Transverse colon (tissue), 4 donors: ENCODE results near the gene KATNB1. TPM values are rescaled to one million over a fixed set of nuclear protein-coding genes. Genes with fewer than 3 reads are reported as not detected.

Experiments used
- DNase-seq: peaks from one replicate; pipeline ENCODE4 v3.0.0-alpha.2; 2019
- H3K27ac ChIP-seq, 4 donors: fragments of 200-600 bp; sonication (generic); 2 replicates each; pipeline ENCODE4 v1.5.1; 2016 to 2018; ENCODE audit warnings: inconsistent platforms in 4 of 4
- H3K27me3 ChIP-seq: fragments of 200-600 bp; sonication (generic); 2 replicates; pipeline ENCODE4 v1.5.1; 2017; ENCODE audit warnings: inconsistent platforms
- H3K36me3 ChIP-seq, 4 donors: fragments of 200-600 bp; sonication (generic); 2 replicates each; pipeline ENCODE4 v1.5.1; 2017 to 2019; ENCODE audit warnings: inconsistent platforms in 4 of 4
- H3K4me1 ChIP-seq, 4 donors: fragments of 200-600 bp; sonication (generic); 2 replicates each; pipeline ENCODE4 v1.5.1; 2017 to 2020; ENCODE audit warnings: inconsistent platforms in 4 of 4
- H3K4me3 ChIP-seq, 4 donors: fragments of 200-600 bp; sonication (generic); 1 replicate in 1 of 4; 2 replicates in 3 of 4; pipeline versions ENCODE4 v1.5.1 to v1.6.1; 2017 to 2019; ENCODE audit warnings: inconsistent platforms in 4 of 4
- H3K9me3 ChIP-seq, 2 donors: fragments of 200-600 bp; sonication (generic); 2 replicates each; pipeline ENCODE4 v1.5.1; 2017 to 2019; ENCODE audit warnings: inconsistent platforms in 2 of 2
- EP300 ChIP-seq: sonication (generic); formaldehyde crosslinking; IDR thresholded peaks from one replicate; pipeline ENCODE4 v1.6.1; 2017; ENCODE audit warnings: antibody characterized with exemption, low read depth
- POLR2A ChIP-seq: fragments of 450-650 bp; IDR thresholded peaks from one replicate; pipeline ENCODE4 v1.6.1; 2016; ENCODE audit warnings: antibody characterized with exemption, mild to moderate bottlenecking, moderate library complexity
- POLR2AphosphoS5 ChIP-seq, 3 donors: sonication (generic); formaldehyde crosslinking; IDR thresholded peaks; one replicate each; pipeline ENCODE4 v1.6.1; 2016; ENCODE audit warnings: antibody characterized with exemption in 3 of 3
- WGBS, 2 donors: methylation state at CpG; one replicate each; pipeline ENCODE4 v1.1.5; 2018; ENCODE audit warnings: low coverage in 1 of 2; 5-methylcytosine and 5-hydroxymethylcytosine counted together
- in situ Hi-C, 4 donors: fragments of 200-750 bp; cut with MboI; loops; one replicate each; pipeline versions ENCODE4 v1.15.0 to v1.15.1; 2017; ENCODE audit warnings: low sequenced_read_pairs in 3 of 4, low pct_ligation_motif_present in 1 of 4, low pct_unique_long_range_greater_than_20kb in 1 of 4
- intact Hi-C: fragments of 100-400 bp; cut with DNase I; formaldehyde crosslinking; loops from one replicate; pipeline ENCODE4 v1.15.1; 2023; ENCODE audit warnings: low total_unique reads
- total RNA-seq, 4 donors: library from RNA; depleted of rRNA; stranded (reverse); fragments of >200 nt; gene quantifications; one replicate each; pipeline ENCODE4 v1.1.0, GENCODE V29; 2016
- TF ChIP-seq, protein P1 (sequence below), 5 experiments: fragments of 200-600 bp in 3 of 5; fragments of 450-650 bp in 2 of 5; sonication (generic) in 3 of 5; IDR thresholded peaks; 1 replicate in 2 of 5; 2 replicates in 3 of 5; pipeline ENCODE4 v1.5.1; 2016 to 2017; ENCODE audit warnings: antibody characterized with exemption in 5 of 5, inconsistent platforms in 3 of 5, mild to moderate bottlenecking in 2 of 5, moderate library complexity in 1 of 5

Gene KATNB1
- total RNA-seq, 4 donors from 2014 or later, result 11.3 to 28.4 (median 22.3) TPM

DNA sequence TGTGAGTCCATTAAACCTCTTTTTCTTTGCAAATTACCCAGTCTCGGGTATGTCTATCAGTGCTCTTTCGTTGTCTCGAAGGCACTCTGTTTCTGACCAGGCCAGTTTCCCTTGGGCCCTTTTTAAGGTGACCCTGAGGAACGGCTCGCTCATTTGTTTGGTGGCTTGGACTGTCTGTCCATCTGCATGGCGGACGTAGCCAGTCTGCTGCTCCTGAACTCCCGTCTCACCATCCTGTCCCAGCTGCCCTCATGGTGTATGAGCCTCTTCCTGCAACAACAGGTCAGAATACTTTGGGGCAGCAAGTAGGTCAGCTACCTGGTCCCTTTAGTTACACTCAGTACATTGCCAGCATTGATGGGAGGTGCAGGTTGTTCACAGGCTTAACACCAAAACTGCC lies 22.0 kb upstream of the KATNB1 start:
- WGBS, 2 donors, result 81 to 88% methylated on average over 3 to 8 of the region's 8 CpGs
- intact Hi-C loops (no loop called here), in situ Hi-C loops (no loop called here)
- no peak for TF ChIP-seq POLR2AphosphoS5 (IDR thresholded peaks at IDR 0.05)
- no peak for TF ChIP-seq EP300
- TF ChIP-seq, protein P1, sequence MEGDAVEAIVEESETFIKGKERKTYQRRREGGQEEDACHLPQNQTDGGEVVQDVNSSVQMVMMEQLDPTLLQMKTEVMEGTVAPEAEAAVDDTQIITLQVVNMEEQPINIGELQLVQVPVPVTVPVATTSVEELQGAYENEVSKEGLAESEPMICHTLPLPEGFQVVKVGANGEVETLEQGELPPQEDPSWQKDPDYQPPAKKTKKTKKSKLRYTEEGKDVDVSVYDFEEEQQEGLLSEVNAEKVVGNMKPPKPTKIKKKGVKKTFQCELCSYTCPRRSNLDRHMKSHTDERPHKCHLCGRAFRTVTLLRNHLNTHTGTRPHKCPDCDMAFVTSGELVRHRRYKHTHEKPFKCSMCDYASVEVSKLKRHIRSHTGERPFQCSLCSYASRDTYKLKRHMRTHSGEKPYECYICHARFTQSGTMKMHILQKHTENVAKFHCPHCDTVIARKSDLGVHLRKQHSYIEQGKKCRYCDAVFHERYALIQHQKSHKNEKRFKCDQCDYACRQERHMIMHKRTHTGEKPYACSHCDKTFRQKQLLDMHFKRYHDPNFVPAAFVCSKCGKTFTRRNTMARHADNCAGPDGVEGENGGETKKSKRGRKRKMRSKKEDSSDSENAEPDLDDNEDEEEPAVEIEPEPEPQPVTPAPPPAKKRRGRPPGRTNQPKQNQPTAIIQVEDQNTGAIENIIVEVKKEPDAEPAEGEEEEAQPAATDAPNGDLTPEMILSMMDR (IDR thresholded peaks at IDR 0.05), result no peak
- TF ChIP-seq POLR2A, result no peak
- no peak for DNase-seq
- no peaks in the 10 kb centered on the region for H3K9me3 ChIP-seq
- H3K27ac ChIP-seq, result no peak overlapping the region
- H3K4me3 ChIP-seq, result no peak overlapping the region
- H3K4me1 ChIP-seq, result no peaks in the 10 kb centered on the region
- H3K36me3 ChIP-seq, result no peaks in the 10 kb centered on the region
- H3K27me3 ChIP-seq, result no peaks in the 10 kb centered on the region

DNA sequence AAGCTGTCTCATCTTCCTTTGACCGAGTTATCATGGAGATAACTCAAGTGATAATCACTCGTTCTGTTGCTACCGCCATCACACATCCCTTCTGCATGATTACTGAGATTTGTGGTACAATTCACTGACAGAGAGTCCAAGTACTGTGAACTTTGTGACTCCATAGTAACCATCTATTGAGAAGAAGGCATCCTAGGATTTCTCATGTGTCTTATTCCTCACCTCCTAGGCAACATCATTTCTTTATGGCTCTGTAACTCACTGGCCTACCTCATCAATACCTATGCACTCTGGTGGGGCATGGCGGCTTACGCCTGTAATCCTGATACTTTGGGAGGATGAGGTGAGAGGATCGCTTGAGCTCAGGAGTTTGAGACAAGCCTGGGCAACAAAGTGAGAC lies 21.5 kb upstream of the KATNB1 start:
- Histone ChIP-seq H3K4me1 (no peaks in the 10 kb centered on the region), H3K4me3 (no peak overlapping the region), H3K9me3 (no peaks in the 10 kb centered on the region), H3K27me3 (no peaks in the 10 kb centered on the region), H3K36me3 (no peaks in the 10 kb centered on the region), H3K27ac (no peak overlapping the region)
- WGBS, 2 donors, result 84 to 90% methylated on average over 2 to 6 of the region's 6 CpGs
- intact Hi-C loops (no loop called here), in situ Hi-C loops (no loop called here)
- TF ChIP-seq, protein P1 (IDR thresholded peaks at IDR 0.05), result no peak
- TF ChIP-seq POLR2A (no peak), EP300 (no peak), POLR2AphosphoS5 (IDR thresholded peaks at IDR 0.05) (no peak)
- no peak for DNase-seq

DNA sequence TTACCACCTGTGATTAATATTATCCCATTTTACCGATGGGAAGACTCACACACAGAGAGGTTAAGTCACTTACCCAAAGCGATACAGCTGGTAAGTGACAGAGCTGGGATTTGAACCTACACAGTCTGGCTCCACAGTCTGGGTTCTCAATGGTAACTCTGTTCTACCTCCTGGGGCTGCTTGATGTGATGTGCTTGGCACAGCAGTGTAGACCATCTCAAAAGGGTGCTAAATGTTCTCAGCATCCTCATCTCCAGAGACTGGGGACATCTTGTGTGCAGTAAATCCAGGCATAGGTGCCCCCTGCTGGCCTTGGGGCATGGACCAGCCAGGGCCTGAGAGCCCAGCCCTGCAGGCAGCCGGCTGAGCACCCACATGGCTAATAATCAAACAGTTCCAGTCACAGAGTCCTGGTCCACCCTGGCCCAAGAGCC lies 15.4 kb upstream of the KATNB1 start:
- Histone ChIP-seq H3K4me1 (no peaks in the 10 kb centered on the region), H3K27ac (no peak overlapping the region), H3K36me3 (no peaks in the 10 kb centered on the region), H3K27me3 (no peaks in the 10 kb centered on the region), H3K4me3 (no peak overlapping the region), H3K9me3 (no peaks in the 10 kb centered on the region)
- intact Hi-C loops, result no loop called here
- in situ Hi-C loops, result no loop called here
- WGBS, 2 donors, result 66% methylated on average over 3 of the region's 3 CpGs; no CpG with 5 or more reads in 1 of the 2 donors
- TF ChIP-seq POLR2A, result no peak
- TF ChIP-seq, protein P1 (IDR thresholded peaks at IDR 0.05), result peak; percentile 29 to 49 (median 45)
- DNase-seq, result peak; percentile 48

DNA sequence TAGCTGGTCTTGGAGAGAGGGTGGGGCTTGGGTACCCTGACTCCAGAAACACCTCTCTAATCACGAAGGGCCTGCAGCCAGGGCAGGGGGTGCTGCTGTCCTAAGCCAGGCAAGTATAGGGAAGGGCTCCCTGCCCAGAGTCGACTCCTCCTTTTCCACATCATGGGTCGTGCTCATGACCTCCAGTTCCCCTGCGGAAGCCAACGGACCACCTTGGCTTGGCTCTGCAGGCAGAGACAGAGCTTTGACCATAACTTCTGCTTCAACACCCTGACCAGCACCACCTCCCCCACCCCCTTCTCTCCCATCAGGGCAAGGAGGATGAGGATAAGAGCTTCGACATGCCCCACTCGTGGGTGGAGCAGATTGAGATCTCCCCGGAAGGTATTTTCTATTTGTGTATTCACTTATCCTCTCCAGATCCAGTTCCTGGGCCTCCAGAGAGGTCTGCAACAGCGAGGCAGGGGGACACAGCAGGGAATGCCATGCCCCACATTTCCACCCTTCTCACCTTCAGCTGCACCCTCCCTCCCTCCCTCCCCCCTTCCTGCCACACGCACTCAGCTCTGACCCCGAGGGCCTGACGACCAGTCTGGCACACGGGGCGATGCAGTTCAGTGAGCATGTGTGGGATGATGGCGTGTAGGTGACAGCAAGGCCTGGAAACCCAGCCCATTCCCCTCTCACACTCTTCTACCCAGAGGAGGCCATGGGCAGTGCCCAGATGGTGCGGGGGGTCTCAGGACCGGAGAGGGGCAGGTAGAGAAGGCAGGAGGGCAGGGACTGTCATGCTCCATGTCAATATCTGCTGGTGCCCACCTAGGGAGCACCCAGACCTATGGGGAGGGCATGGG lies 14.0 kb upstream of the KATNB1 start:
- Histone ChIP-seq H3K27me3 (no peaks in the 10 kb centered on the region), H3K9me3 (no peaks in the 10 kb centered on the region), H3K36me3 (no peaks in the 10 kb centered on the region), H3K27ac (no peak overlapping the region), H3K4me3 (no peak overlapping the region), H3K4me1 (no peaks in the 10 kb centered on the region)
- 78% methylated on average over 16 of the region's 17 CpGs; no CpG with 5 or more reads in 1 of the 2 donors for WGBS, 2 donors
- DNase-seq, result no peak
- TF ChIP-seq POLR2AphosphoS5 (IDR thresholded peaks at IDR 0.05) (no peak), EP300 (no peak), POLR2A (no peak)
- TF ChIP-seq, protein P1 (IDR thresholded peaks at IDR 0.05), result no peak
- in situ Hi-C loops (no loop called here), intact Hi-C loops (no loop called here)
